GM23338 (cell line): ENCODE measurements around the gene SDR42E2. TPM values are rescaled to one million over a fixed set of nuclear protein-coding genes. Genes with fewer than 3 reads are reported as not detected.

ENCODE experiments used
- ATAC-seq: fragments of 200-7000 bp; cut with Tn5 transposase; 3 replicates; pipeline ENCODE4 v1.9.1; 2020
- DNase-seq: peaks from one replicate; pipeline ENCODE4 v3.0.0-alpha.2; 2015; ENCODE audit warnings: low spot score
- H2AFZ ChIP-seq: fragments of 200-600 bp; sonication (generic); 2 replicates; pipeline ENCODE4 v1.8.0; 2016; ENCODE audit warnings: antibody characterized with exemption, mild to moderate bottlenecking, moderate library complexity
- H3F3A ChIP-seq: fragments of 200-600 bp; sonication (generic); replicated peaks from 2 replicates; pipeline ENCODE4 v1.8.0; 2017; ENCODE audit warnings: antibody characterized with exemption, mixed run types, low read depth
- H3K27ac ChIP-seq: fragments of 200-600 bp; sonication (generic); 2 replicates; pipeline ENCODE4 v1.6.1; 2016; ENCODE audit warnings: low read depth
- H3K27me3 ChIP-seq: fragments of 200-600 bp; sonication (generic); 2 replicates; pipeline ENCODE4 v1.8.0; 2016; ENCODE audit warnings: mild to moderate bottlenecking, mixed run types, moderate library complexity; ENCODE audit not compliant: insufficient read depth
- H3K36me3 ChIP-seq: fragments of 200-600 bp; sonication (generic); 2 replicates; pipeline ENCODE4 v1.8.0; 2016; ENCODE audit warnings: mild to moderate bottlenecking; ENCODE audit not compliant: insufficient read depth
- H3K4me1 ChIP-seq: fragments of 200-600 bp; sonication (generic); 2 replicates; pipeline ENCODE4 v1.8.0; 2016; ENCODE audit warnings: mild to moderate bottlenecking, moderate library complexity; ENCODE audit not compliant: insufficient read depth
- H3K4me2 ChIP-seq: fragments of 200-600 bp; sonication (generic); 2 replicates; pipeline ENCODE4 v1.7.1; 2017; ENCODE audit warnings: mixed run types
- H3K4me3 ChIP-seq: fragments of 200-600 bp; sonication (generic); 2 replicates; pipeline ENCODE4 v1.6.1; 2016; ENCODE audit warnings: mixed run types
- H3K79me2 ChIP-seq: fragments of 200-600 bp; sonication (generic); replicated peaks from 2 replicates; pipeline ENCODE4 v1.8.0; 2017; ENCODE audit warnings: mild to moderate bottlenecking; ENCODE audit not compliant: insufficient read depth
- H3K9me2 ChIP-seq: fragments of 200-600 bp; sonication (generic); 2 replicates; pipeline ENCODE4 v1.8.0; 2017; ENCODE audit not compliant: insufficient read depth
- H4K20me1 ChIP-seq: fragments of 200-600 bp; sonication (generic); replicated peaks from 2 replicates; pipeline ENCODE4 v1.8.0; 2017; ENCODE audit warnings: mild to moderate bottlenecking; ENCODE audit not compliant: insufficient read depth
- H3K27ac Mint-ChIP-seq: 2 replicates; pipeline ENCODE4 v1.8.0; 2020; ENCODE audit warnings: inconsistent platforms, mild to moderate bottlenecking, moderate library complexity, mixed read lengths
- H3K27me3 Mint-ChIP-seq: 3 replicates; pipeline ENCODE4 v1.8.0; 2022; ENCODE audit warnings: low read depth, mild to moderate bottlenecking, moderate library complexity, mixed read lengths, inconsistent platforms; ENCODE audit not compliant: insufficient read depth, poor library complexity
- H3K36me3 Mint-ChIP-seq: 3 replicates; pipeline ENCODE4 v1.8.0; 2021; ENCODE audit warnings: low read depth, mild to moderate bottlenecking, inconsistent platforms, moderate library complexity, mixed read lengths
- H3K4me1 Mint-ChIP-seq: 3 replicates; pipeline ENCODE4 v1.8.0; 2020; ENCODE audit warnings: mild to moderate bottlenecking, inconsistent platforms, mixed read lengths
- H3K4me3 Mint-ChIP-seq: 3 replicates; pipeline ENCODE4 v1.8.0; 2021; ENCODE audit warnings: moderate library complexity, mild to moderate bottlenecking, inconsistent platforms, mixed read lengths
- H3K9me3 Mint-ChIP-seq: 3 replicates; pipeline ENCODE4 v1.8.0; 2020; ENCODE audit warnings: moderate library complexity, mild to moderate bottlenecking, inconsistent platforms, mixed read lengths
- EZH2 ChIP-seq: fragments of 200-600 bp; sonication (generic); IDR thresholded peaks from one replicate; pipeline ENCODE4 v1.8.0; 2017; ENCODE audit warnings: antibody characterized with exemption, mild to moderate bottlenecking, low read depth; ENCODE audit not compliant: unreplicated experiment
- EZH2phosphoT487 ChIP-seq: fragments of 200-600 bp; sonication (generic); IDR thresholded peaks from one replicate; pipeline ENCODE4 v1.8.1; 2018; ENCODE audit warnings: antibody characterized with exemption; ENCODE audit not compliant: unreplicated experiment
- JUNB ChIP-seq: IDR thresholded peaks from one replicate; pipeline ENCODE4 v1.6.1; 2016; ENCODE audit warnings: antibody characterized with exemption; ENCODE audit not compliant: unreplicated experiment
- REST ChIP-seq: IDR thresholded peaks from one replicate; pipeline ENCODE4 v1.6.1; 2018; ENCODE audit warnings: antibody characterized with exemption; ENCODE audit not compliant: unreplicated experiment
- polyA plus RNA-seq: library from polyadenylated mRNA; unstranded; fragments of >200 nt; fragmentation: Nextera tagmentation; extraction: Ambion mirVana; gene quantifications from 2 replicates; pipeline ENCODE4 v1.2.1, GENCODE V29; 2016
- total RNA-seq: library from RNA; depleted of rRNA; stranded (reverse); fragments of >200 nt; shearing (Covaris generic); gene quantifications from 2 replicates; pipeline ENCODE4 v1.2.3, GENCODE V29; 2014
- TF ChIP-seq, protein P1 (sequence below), 2 experiments: fragments of 200-600 bp in 1 of 2; sonication (generic) in 1 of 2; conservative IDR thresholded peaks; 2 replicates each; pipeline versions ENCODE4 v1.5.1 to v1.6.1; 2016 to 2017; ENCODE audit warnings: antibody characterized with exemption in 2 of 2, low read depth in 2 of 2, mild to moderate bottlenecking in 2 of 2, moderate library complexity in 1 of 2
- TF ChIP-seq, protein P2 (sequence below): fragments of 250-450 bp; sonication (Bioruptor Pico); IDR thresholded peaks from 2 replicates; pipeline ENCODE4 v1.5.0; 2020; ENCODE audit warnings: mild to moderate bottlenecking, moderate library complexity
- TF ChIP-seq, protein P3 (sequence below): IDR thresholded peaks from 2 replicates; pipeline ENCODE4 v1.6.1; 2016; ENCODE audit warnings: antibody characterized with exemption

SDR42E2 gene
- total and polyA plus RNA-seq, 2 experiments from 2014 or later, result 0.15 TPM; not detected in 1

- no peaks in the 10 kb centered on the region for H4K20me1 ChIP-seq
- no peak for ATAC-seq
- no peak overlapping the region for H3K27ac ChIP-seq
- H3K4me3 ChIP-seq, result no peak overlapping the region
- no peaks in the 10 kb centered on the region for H3K36me3 Mint-ChIP-seq
- no peak overlapping the region for H2AFZ ChIP-seq
- peaks cover 2% of the 10 kb centered on the region for H3K27me3 Mint-ChIP-seq
- TF ChIP-seq EZH2 (no peak), EZH2phosphoT487 (no peak)
- H3K79me2 ChIP-seq, result no peaks in the 10 kb centered on the region
- H3K36me3 ChIP-seq, result no peaks in the 10 kb centered on the region
- H3K27ac Mint-ChIP-seq, result no peak overlapping the region
- H3K4me1 Mint-ChIP-seq, result peaks cover 11% of the 10 kb centered on the region
- no peaks in the 10 kb centered on the region; the same call in 2 of the 3 replicates for H3K9me3 Mint-ChIP-seq
- no peaks in the 10 kb centered on the region for H3F3A ChIP-seq
- H3K27me3 ChIP-seq, result no peaks in the 10 kb centered on the region
- H3K4me3 Mint-ChIP-seq, result no peak overlapping the region
- no peak for DNase-seq
- no peak overlapping the region for H3K4me2 ChIP-seq
- no peaks in the 10 kb centered on the region for H3K9me2 ChIP-seq
- H3K4me1 ChIP-seq, result no peaks in the 10 kb centered on the region
These were observed 23.8 kb upstream of the SDR42E2 start for GRCh38 chr16:22138482-22138881.

DNA sequence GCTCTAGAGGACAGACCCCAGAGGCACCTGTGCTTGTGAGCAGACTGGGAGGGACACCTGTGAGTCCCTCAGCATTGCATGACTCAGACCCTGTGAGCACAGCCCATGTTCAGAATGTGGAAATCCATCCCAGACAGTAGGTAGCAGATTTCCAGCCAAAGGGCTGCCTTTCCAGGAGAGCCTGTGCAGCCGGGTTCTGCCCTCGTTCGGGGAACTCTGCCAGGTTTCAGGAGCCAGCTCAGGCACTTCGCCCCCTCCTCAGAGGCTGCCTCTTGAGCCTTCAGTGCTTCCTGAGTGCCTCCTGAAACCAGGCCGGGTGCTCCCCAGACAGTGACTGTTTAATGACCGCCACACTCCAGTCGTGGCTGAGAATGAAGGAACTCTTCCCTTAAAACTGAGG lies 23.3 kb upstream of the SDR42E2 start:
- no peak overlapping the region for H2AFZ ChIP-seq
- no peak overlapping the region for H3K27ac Mint-ChIP-seq
- no peaks in the 10 kb centered on the region for H3K4me1 ChIP-seq
- H3K79me2 ChIP-seq, result no peaks in the 10 kb centered on the region
- H3K9me2 ChIP-seq, result no peaks in the 10 kb centered on the region
- H3K4me3 Mint-ChIP-seq, result no peak overlapping the region
- no peaks in the 10 kb centered on the region for H4K20me1 ChIP-seq
- H3K27ac ChIP-seq, result no peak overlapping the region
- DNase-seq (no peak), ATAC-seq (no peak)
- H3K4me2 ChIP-seq, result no peak overlapping the region
- no peaks in the 10 kb centered on the region for H3K36me3 ChIP-seq
- no peaks in the 10 kb centered on the region for H3K36me3 Mint-ChIP-seq
- no peaks in the 10 kb centered on the region for H3F3A ChIP-seq
- no peaks in the 10 kb centered on the region for H3K27me3 ChIP-seq
- no peaks in the 10 kb centered on the region; the same call in 2 of the 3 replicates for H3K9me3 Mint-ChIP-seq
- TF ChIP-seq EZH2phosphoT487 (no peak), EZH2 (no peak), JUNB (no peak), REST (no peak)
- TF ChIP-seq, protein P1, sequence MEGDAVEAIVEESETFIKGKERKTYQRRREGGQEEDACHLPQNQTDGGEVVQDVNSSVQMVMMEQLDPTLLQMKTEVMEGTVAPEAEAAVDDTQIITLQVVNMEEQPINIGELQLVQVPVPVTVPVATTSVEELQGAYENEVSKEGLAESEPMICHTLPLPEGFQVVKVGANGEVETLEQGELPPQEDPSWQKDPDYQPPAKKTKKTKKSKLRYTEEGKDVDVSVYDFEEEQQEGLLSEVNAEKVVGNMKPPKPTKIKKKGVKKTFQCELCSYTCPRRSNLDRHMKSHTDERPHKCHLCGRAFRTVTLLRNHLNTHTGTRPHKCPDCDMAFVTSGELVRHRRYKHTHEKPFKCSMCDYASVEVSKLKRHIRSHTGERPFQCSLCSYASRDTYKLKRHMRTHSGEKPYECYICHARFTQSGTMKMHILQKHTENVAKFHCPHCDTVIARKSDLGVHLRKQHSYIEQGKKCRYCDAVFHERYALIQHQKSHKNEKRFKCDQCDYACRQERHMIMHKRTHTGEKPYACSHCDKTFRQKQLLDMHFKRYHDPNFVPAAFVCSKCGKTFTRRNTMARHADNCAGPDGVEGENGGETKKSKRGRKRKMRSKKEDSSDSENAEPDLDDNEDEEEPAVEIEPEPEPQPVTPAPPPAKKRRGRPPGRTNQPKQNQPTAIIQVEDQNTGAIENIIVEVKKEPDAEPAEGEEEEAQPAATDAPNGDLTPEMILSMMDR (conservative IDR thresholded peaks at IDR 0.05; ENCODE audit: low read depth in 2 of 2), result no peak
- TF ChIP-seq, protein P2, sequence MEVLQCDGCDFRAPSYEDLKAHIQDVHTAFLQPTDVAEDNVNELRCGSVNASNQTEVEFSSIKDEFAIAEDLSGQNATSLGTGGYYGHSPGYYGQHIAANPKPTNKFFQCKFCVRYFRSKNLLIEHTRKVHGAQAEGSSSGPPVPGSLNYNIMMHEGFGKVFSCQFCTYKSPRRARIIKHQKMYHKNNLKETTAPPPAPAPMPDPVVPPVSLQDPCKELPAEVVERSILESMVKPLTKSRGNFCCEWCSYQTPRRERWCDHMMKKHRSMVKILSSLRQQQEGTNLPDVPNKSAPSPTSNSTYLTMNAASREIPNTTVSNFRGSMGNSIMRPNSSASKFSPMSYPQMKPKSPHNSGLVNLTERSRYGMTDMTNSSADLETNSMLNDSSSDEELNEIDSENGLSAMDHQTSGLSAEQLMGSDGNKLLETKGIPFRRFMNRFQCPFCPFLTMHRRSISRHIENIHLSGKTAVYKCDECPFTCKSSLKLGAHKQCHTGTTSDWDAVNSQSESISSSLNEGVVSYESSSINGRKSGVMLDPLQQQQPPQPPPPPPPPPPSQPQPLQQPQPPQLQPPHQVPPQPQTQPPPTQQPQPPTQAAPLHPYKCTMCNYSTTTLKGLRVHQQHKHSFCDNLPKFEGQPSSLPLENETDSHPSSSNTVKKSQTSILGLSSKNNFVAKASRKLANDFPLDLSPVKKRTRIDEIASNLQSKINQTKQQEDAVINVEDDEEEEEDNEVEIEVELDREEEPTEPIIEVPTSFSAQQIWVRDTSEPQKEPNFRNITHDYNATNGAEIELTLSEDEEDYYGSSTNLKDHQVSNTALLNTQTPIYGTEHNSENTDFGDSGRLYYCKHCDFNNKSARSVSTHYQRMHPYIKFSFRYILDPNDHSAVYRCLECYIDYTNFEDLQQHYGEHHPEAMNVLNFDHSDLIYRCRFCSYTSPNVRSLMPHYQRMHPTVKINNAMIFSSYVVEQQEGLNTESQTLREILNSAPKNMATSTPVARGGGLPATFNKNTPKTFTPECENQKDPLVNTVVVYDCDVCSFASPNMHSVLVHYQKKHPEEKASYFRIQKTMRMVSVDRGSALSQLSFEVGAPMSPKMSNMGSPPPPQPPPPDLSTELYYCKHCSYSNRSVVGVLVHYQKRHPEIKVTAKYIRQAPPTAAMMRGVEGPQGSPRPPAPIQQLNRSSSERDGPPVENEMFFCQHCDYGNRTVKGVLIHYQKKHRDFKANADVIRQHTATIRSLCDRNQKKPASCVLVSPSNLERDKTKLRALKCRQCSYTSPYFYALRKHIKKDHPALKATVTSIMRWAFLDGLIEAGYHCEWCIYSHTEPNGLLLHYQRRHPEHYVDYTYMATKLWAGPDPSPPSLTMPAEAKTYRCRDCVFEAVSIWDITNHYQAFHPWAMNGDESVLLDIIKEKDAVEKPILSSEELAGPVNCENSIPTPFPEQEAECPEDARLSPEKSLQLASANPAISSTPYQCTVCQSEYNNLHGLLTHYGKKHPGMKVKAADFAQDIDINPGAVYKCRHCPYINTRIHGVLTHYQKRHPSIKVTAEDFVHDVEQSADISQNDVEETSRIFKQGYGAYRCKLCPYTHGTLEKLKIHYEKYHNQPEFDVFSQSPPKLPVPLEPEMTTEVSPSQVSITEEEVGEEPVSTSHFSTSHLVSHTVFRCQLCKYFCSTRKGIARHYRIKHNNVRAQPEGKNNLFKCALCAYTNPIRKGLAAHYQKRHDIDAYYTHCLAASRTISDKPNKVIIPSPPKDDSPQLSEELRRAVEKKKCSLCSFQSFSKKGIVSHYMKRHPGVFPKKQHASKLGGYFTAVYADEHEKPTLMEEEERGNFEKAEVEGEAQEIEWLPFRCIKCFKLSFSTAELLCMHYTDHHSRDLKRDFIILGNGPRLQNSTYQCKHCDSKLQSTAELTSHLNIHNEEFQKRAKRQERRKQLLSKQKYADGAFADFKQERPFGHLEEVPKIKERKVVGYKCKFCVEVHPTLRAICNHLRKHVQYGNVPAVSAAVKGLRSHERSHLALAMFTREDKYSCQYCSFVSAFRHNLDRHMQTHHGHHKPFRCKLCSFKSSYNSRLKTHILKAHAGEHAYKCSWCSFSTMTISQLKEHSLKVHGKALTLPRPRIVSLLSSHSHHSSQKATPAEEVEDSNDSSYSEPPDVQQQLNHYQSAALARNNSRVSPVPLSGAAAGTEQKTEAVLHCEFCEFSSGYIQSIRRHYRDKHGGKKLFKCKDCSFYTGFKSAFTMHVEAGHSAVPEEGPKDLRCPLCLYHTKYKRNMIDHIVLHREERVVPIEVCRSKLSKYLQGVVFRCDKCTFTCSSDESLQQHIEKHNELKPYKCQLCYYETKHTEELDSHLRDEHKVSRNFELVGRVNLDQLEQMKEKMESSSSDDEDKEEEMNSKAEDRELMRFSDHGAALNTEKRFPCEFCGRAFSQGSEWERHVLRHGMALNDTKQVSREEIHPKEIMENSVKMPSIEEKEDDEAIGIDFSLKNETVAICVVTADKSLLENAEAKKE (CRISPR knock-in tag), result no peak
- TF ChIP-seq, protein P3, sequence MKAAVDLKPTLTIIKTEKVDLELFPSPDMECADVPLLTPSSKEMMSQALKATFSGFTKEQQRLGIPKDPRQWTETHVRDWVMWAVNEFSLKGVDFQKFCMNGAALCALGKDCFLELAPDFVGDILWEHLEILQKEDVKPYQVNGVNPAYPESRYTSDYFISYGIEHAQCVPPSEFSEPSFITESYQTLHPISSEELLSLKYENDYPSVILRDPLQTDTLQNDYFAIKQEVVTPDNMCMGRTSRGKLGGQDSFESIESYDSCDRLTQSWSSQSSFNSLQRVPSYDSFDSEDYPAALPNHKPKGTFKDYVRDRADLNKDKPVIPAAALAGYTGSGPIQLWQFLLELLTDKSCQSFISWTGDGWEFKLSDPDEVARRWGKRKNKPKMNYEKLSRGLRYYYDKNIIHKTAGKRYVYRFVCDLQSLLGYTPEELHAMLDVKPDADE, result no peak
- peaks cover 11% of the 10 kb centered on the region for H3K4me1 Mint-ChIP-seq
- H3K27me3 Mint-ChIP-seq, result peaks cover 2% of the 10 kb centered on the region
- H3K4me3 ChIP-seq, result no peak overlapping the region
